HG03039 (cell line): ENCODE measurements around the gene LRRC32.
A peak's percentile ranks its signal among the peaks of the same experiment; 100 is the strongest.

Source experiments
- ATAC-seq: cut with Tn5 transposase; IDR thresholded peaks from one replicate; pipeline ENCODE4 v1.9.1; 2021; ENCODE audit warnings: mild to moderate bottlenecking, moderate library complexity; ENCODE audit not compliant: unreplicated experiment

Gene LRRC32

DNA sequence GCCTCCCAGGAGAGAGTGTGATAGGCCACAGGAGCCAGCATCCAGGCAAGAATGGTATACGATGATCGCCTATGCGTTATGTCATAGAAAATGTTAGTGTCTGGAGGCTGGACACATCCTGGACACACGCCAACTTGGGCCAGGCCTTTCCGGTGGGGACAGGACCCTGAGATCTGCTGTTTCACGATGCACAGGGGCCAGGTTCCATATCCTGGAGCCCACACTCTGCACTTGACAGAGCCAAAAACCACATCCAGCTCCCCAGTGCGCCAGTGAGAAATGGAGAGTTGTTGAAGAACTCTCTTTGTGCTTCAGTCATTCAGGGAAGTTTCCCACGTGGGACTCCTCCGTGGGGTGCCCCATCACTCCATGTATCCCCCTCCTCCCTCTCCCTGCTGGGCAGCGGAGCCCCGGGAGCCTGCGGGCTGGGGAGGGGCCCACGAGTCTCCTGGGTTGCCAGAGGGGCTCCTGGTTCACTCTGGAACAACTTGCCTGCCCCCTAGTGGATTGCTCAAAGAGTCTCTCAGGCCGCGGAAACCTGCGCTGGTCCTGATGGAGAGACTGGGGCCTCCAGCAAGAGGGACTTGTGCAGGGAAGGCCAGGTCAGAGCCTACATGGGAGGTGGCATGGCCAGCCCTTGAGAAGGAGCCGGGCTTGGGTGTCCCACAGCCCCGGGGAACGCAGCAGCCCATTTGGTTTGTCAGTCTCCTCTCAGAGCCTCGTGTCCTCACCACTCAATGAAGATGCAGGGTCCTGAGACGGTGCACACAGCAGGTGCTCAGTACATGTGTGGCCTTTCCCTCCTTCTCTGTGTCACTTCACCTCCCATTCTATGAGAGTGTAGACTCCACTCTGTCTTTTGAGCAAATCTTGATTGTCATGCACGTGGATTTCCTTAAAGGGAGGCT is 10.2 kb upstream of the LRRC32 start:
- ATAC-seq = no peak

DNA sequence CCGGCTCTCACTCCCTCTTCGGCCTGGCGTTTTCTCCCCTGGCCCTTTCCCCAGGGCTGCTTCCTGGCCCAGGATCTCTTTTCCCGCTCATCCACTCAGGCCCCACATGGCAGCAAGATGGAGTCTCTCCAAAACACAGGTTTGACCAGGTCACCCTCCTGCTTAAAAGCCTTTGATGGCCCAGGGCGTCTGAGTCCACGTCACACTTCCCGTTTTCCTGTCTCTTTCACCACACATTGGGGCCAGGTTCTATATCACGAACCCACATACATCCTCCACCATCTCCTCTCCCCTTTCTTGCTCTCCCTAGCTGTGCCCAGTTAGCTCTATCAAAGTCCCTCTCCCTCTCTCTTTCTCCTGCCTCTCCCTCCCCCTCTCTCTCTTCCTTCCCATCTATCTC is 7.8 kb upstream of the LRRC32 start:
- ATAC-seq = no peak

DNA sequence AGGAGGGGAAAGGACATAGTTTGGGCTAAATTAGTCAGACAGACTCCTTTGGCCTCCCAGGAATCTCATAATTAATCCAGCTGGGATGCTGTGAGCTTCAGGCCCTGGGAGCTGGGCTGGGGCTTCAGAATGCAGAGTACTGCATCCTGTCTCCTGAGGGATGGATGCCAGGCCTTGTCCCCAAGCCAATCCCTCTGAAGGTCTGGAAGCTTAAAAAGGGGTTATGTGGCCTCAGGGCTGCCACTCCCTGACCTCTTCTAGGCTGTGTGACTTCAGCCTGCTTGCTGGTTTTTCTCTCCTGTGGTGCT is 6.9 kb upstream of the LRRC32 start:
- no peak for ATAC-seq

DNA sequence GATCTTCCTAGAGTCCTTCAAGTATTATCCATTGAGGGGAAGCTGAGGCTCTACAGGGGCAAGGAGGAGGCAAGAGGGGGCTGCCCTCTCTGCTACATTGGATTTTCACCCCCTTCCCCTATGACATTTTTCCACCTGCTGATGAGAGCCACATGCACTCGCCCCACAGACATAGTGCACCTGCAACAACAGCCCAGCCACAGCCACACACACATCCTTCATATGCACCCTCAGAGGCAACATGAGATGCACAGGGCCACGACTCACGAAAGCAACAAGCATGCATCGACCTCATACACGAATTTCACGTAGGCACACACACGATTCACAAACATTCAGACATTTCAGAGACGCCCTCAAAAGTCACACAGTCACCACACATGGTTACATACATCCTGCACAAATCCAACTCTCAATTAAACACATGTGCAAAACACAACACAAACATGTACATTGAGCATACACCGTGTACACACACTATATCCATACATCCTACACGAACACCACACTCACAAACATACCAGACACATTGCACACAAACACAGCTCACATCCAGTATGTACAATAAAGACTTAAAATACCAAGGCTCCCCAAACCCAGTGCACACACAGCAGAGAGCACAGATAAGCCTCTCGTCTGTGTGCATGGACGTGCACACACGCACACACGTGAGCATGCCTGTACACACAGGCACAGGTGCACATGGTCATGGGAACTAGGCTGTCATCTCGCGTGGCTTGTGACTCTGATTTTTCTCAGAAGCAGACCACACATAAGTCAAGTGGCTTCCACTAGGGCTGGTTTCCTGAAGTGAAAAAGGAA is 6.3 kb upstream of the LRRC32 start:
- ATAC-seq = no peak

DNA sequence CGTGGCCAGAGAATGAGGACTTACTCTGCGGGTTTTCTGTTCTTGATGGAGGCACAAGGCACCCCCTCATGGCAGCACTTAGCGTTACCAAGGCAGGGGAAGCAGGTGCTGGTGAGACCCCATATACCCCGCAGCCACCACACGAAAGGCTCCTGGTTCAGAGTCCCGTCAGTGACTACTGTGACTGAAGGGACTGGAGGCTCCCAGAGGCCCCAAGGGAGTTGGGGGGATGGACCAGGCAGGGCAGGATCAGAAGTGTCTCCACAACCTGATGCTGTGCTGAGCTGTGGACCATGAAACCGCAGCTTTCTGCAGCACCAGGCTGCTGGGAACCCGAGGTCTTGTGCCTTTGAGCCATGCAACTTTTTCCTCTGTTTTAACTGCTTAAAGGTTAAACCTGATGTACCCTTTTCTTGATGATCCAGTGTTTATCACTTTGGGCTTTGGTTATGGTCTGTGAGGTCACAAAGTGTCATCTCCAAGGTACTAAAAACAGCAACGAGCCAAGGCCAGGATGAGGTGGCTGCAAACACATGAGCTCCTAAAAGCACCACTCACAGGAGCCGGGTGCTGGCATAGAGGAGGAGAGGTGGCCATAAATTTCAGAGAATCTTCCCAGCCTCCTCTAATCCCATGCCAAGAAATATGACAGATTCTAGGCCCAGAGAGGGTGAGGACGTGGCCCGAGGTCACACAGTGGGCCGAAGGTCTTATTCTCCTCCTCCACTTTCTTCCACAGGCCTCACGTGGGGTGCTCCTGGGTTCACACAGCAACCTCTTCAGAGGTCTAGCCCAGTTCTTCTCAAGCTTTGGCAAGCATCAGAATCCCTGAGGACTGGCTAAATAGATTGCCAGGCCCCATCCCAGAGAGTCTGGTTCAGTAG is 4.2 kb upstream of the LRRC32 start:
- ATAC-seq = no peak

DNA sequence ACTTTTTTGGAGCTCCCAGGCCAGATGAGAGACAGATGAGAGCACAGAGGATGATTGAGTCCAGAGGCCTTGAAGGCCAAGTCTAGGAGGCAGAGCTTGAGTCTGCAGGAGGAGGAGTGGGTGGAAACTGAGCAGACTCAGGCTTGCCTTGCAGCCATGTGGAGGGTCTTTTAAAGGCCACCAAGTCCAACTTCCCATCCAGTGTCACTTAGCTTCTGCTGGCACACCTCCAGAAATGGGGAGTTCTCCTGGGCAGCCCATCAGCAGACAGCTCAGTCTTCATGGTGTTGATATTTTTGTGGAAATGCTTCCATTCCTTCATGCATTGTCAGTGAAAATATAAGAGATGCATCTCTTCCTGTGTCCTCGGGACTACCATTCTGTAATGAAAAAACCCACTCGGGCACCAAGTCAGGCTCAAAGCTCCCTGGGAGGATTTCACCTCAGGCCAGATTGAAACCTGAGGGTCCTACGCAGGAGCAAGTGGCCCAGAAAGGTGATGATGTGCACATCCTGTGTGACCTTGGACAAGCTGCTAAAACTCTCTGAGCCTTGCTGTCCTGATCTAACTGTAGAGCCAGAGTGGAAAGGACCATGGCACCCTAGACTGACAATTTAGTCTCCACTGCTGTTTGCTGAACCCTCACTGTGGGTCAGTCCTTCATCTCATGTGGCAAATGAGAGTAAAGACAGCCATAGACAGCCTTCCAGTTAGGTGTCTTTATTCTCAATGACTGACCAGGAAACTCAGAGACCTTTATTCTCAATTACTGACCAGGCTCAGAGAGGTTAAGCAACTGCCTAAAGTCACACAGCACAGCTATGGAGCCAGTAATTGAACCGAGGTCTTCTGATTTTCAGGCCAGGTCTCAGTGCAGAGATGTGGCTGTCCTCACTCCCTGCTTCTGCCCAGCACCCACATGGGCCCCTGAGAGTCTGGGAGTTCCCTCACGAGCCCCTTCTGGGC is 2.9 kb upstream of the LRRC32 start:
- ATAC-seq = no peak

DNA sequence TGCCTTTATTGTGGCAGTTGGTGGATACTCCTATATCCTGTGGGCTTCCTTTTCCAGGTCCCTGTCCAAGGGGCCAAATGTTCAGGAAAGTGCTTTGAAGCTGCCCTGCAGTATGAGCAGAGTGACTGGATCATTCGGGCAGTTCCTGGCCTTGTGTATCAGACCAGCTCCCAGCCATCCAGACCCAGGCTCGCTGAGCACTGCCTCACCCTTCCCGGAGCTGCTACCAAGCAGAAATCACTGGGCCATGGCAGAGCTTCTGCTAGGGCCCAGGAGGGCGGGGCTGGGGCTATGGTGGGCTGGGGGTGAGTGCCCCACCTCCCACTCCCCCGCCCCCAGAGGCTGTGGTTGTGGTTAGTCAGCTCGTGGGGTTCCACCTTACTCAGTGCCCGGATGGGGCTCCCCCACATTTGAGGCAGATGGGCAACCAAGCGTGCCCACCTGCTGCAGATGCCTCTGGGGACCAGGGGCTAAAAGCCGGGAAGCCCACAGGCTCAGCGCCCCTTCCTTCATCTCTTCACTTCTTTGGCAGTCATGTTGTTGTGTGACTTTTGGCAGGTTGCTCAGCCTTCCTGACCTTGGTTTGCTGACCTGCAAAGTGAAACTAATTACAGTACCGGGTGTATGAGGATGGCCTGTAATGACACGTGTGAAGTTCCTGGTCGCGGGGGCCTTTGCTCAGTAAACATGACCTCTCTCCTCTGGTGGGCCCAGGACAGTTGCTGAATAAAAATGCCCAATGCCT is 2.1 kb upstream of the LRRC32 start:
- ATAC-seq = peak; percentile 40

- no peak for ATAC-seq
These were observed 1.2 kb upstream of the LRRC32 start for GRCh38 chr11:76671626-76672309.

DNA sequence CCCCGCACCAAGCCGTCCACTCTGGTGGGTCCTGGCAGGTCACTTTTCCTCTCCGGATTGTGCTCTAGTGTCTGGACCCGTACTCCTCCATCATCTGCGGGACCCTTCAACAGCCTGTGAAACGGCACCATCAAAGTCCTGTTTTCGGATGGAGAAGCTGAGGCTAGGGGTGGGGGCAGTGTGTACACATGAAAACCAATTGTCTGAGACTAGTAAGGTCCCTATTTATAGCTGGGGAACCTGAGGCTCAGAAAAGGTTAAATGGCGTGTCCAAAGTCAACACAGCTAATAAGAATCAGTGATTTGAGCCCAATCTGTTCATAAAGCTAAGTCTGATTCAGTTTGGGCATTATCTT is 668 bp upstream of the LRRC32 start:
- no peak for ATAC-seq

DNA sequence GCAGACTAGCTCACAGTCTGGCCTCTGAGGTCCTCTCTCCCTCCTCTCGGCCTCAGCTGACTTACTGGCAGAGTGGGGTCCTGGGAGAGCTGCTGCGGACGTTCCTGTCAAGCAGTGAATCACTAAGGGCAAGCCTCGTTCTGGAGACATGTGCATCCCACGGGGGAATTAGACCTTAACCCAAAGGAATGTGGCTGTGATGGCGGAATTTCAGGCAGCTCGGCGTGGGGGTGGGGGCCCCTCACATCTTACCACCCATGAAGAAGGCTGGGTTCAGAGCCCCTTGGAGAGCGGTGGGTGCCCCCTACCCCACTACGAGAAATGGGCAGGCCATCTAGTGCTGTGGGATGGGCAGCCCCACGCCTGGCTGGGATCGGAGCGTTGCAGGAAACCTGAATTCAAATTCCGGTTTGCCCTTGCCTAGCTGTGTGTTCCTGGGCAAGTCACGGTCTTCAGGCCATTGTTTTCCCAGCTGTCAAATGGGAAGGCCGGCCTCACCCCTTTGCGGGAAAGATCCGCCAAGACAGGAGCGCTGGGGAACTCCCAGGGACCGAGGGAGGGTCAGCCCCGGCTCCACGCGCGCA is 554 bp downstream of the LRRC32 start:
- no peak for ATAC-seq

DNA sequence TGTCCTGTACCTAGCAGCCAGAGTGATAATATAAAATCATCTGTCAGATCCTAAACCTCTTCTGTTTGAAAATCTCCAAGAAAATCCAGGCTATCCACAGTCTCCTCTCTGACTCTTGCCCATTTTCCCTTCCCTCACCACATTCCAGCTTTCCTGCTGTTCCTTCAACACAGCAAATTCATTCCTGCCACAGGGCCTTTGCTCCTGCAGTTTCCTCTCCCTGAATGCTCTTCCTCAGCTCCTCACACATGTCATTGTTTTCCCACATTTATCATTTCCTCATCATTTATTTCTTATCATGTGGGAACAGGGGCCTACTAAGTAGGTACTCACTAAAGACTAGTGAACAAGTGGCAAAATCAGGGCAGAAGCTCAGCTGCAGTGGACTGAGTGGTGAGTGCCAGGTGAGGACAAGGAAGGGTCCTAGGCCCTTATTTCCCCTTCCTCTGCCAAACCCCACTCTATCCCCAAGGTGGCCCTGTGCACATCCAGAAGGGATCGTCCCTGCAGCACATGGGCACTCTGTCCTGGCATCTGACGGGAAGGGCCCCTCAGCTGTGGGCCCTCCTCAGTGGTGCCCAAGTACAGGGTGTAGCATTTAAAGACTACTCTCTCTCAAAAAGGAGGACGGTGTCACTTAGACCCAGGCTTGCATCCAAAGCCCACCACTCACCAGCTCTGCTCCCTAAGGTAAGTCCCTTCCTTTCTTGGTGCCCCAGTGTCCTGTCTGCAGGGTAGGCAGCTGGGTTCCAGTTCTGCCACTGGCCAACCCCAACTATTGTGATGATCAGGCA is 2.0 kb downstream of the LRRC32 start:
- ATAC-seq = no peak

DNA sequence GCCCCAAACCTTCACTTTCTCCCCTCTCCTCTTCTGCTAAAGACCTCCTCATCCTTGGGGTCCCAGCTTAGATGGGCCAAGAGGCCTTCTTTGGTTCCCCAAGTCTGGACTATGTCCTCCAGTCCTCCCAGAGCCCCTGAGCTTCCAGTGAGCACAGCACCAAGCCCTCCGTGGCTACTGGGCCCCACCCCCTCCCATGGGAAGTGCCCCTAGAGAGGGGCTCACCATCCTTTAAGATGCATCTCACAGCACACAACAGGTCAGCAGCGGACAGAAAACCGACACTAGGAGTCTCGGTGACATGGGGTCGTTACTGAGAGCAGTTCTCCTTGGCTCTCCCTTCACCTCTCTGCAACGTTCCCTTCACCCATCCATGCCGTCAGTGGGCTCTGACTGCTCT is 2.7 kb downstream of the LRRC32 start:
- no peak for ATAC-seq

DNA sequence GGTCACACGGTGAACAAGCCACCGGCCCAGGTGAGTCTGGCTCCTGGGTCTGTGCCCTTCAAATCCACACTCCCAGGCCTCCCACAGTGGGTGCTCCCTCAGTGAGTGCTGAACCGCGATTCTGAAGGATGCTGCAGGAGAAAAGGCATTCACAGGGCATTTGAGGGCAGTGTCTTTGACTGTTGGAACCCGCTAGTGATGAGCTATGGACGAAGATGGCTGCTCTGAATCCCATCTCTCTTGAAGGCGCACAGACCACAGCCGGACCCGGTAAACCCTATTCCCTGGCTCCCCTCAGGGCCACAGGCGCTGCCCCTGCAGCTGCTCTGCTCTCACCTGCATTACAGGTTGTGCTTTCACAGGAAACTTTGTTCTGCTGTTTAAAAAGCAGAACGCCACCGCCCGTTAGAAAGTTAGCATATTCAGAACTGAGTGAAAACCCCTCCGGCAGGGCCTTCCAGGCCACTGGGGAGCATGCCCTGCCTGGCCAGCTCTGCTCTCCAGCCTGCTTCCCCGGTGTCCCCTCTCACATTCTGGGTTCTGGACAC is 3.2 kb downstream of the LRRC32 start:
- ATAC-seq = no peak

- ATAC-seq = no peak
These were observed 3.7 kb downstream of the LRRC32 start for GRCh38 chr11:76666830-76667229.

DNA sequence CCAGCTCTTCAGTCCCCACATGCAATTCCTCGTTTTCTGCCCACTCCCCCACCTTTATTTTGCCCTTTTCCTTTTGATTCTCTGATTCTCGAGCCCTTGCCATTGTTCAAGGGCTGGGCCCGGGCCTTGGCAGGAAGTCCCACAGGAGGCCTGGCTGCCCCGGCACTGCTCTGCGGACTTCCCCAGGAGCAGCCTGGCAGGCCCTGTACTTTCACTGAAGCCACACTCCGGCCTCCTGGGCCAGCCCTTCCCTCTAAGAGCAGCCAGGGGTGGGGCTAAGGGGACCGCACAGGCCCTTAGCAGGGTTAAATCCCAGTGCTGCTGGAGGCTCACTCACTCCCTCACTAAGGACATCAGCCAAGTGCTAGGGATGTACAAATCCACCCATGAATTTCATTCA is 4.1 kb downstream of the LRRC32 start:
- ATAC-seq = no peak

DNA sequence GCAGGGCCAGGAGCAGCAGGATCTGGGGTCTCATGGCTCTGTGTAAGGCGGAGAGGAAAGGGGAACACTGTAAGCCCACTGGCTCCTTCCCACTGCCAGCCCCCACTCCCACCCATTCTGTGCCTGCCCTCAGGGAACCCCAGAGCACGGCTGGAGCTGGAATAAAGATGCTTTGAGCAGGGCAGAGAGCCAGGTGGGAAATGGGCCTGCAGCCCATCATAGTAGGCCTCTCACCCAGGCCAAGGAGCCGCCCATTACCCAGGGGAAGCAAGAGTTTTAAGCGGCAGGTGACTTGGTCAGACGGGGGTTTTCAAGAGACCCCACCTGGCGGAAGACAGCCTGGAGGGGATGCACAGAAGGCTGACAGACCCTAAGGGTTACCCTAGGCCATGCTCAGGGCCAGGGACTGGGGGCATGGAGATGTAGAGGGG is 4.6 kb downstream of the LRRC32 start:
- no peak for ATAC-seq

- ATAC-seq = no peak
These were observed 5.4 kb downstream of the LRRC32 start for GRCh38 chr11:76665172-76665571.
